Measurements from ENCODE around the gene ATF7IP2.
"Not testable (repeated sequence)": the region's sequence is repeated elsewhere in the genome, so short reads cannot be mapped to it uniquely, and the experiment has no call there.

Gene ATF7IP2

GRCh38 chr16:10421596-10421995 is 35.7 kb downstream of the ATF7IP2 start:
- Histone ChIP-seq H3K4me3 (ENCODE audit: insufficient read depth, low read length, poor library complexity, severe bottlenecking) (no peak overlapping the region), H3F3A (ENCODE audit: insufficient read depth) (0 out of 2 replicates have a peak, but pooled peaks cover 5% of the 10 kb centered on the region), H2AFZ (ENCODE audit: low read depth, low read length, severe bottlenecking) (no peak overlapping the region), H4K20me1 (ENCODE audit: low read depth, low read length) (no peaks in the 10 kb centered on the region), H3K27me3 (ENCODE audit: low read length) (no peaks in the 10 kb centered on the region), H3K9me3 (ENCODE audit: insufficient read depth, low read length) (peaks cover 18% of the 10 kb centered on the region; the same call in 1 of the 2 replicates), H3K4me2 (ENCODE audit: low read depth, low read length, poor library complexity, severe bottlenecking) (no peak overlapping the region), H3K79me2 (ENCODE audit: insufficient read depth, low read length) (no peaks in the 10 kb centered on the region), H3K9ac (ENCODE audit: low read length) (no peak overlapping the region), H3K27ac (ENCODE audit: low read depth, low read length) (no peak overlapping the region), H3K9me2 (replicated peaks; ENCODE audit: insufficient read depth, low read length) (no peaks in the 10 kb centered on the region), H3K36me3 (ENCODE audit: low read length) (peaks cover 11% of the 10 kb centered on the region; the same call in 1 of the 2 replicates)
- TF ChIP-seq CTCF (IDR thresholded peaks at IDR 0.05; ENCODE audit: insufficient read depth, low read length, poor library complexity, severe bottlenecking) (no peak), EZH2phosphoT487 (conservative IDR thresholded peaks at IDR 0.05; ENCODE audit: low read length) (no peak)

GRCh38 chr16:10428433-10429168 is 42.7 kb downstream of the ATF7IP2 start:
- H3K9me2 ChIP-seq (replicated peaks; ENCODE audit: insufficient read depth, low read length), result no peaks in the 10 kb centered on the region
- no peaks in the 10 kb centered on the region for H3K9me3 ChIP-seq (ENCODE audit: insufficient read depth, low read length)
- no peaks in the 10 kb centered on the region for H3K27me3 ChIP-seq (ENCODE audit: low read length)
- H3K79me2 ChIP-seq (ENCODE audit: insufficient read depth, low read length), result no peaks in the 10 kb centered on the region
- H3K9ac ChIP-seq (ENCODE audit: low read length), result no peak overlapping the region
- peaks cover 10% of the 10 kb centered on the region; the same call in 1 of the 2 replicates for H3K36me3 ChIP-seq (ENCODE audit: low read length)
- H3F3A ChIP-seq (ENCODE audit: insufficient read depth), result 0 out of 2 replicates have a peak, but pooled peaks cover 5% of the 10 kb centered on the region
- TF ChIP-seq EZH2phosphoT487 (conservative IDR thresholded peaks at IDR 0.05; ENCODE audit: low read length), result no peak
- no peak for TF ChIP-seq CTCF (IDR thresholded peaks at IDR 0.05; ENCODE audit: insufficient read depth, low read length, poor library complexity, severe bottlenecking)
- H4K20me1 ChIP-seq (ENCODE audit: low read depth, low read length), result no peaks in the 10 kb centered on the region
- H3K27ac ChIP-seq (ENCODE audit: low read depth, low read length), result no peak overlapping the region
- no peak overlapping the region for H3K4me3 ChIP-seq (ENCODE audit: insufficient read depth, low read length, poor library complexity, severe bottlenecking)
- no peak overlapping the region for H3K4me2 ChIP-seq (ENCODE audit: low read depth, low read length, poor library complexity, severe bottlenecking)
- no peak overlapping the region for H2AFZ ChIP-seq (ENCODE audit: low read depth, low read length, severe bottlenecking)

- H3K27ac ChIP-seq (ENCODE audit: low read depth, low read length); H3K9me3 ChIP-seq (ENCODE audit: insufficient read depth, low read length); H3K27me3 ChIP-seq (ENCODE audit: low read length); H3K79me2 ChIP-seq (ENCODE audit: insufficient read depth, low read length); H3F3A ChIP-seq (ENCODE audit: insufficient read depth); H3K4me2 ChIP-seq (ENCODE audit: low read depth, low read length, poor library complexity, severe bottlenecking); H3K4me3 ChIP-seq (ENCODE audit: insufficient read depth, low read length, poor library complexity, severe bottlenecking); H4K20me1 ChIP-seq (ENCODE audit: low read depth, low read length); H3K36me3 ChIP-seq (ENCODE audit: low read length); H3K9ac ChIP-seq (ENCODE audit: low read length); H2AFZ ChIP-seq (ENCODE audit: low read depth, low read length, severe bottlenecking); H3K9me2 ChIP-seq (replicated peaks; ENCODE audit: insufficient read depth, low read length): not testable (repeated sequence)
Observed at GRCh38 chr16:10429299-10429969, 43.6 kb downstream of the ATF7IP2 start.

- Histone ChIP-seq H3K9ac (ENCODE audit: low read length) (no peak overlapping the region), H3K27ac (ENCODE audit: low read depth, low read length) (no peak overlapping the region), H3K79me2 (ENCODE audit: insufficient read depth, low read length) (no peaks in the 10 kb centered on the region), H3K4me2 (ENCODE audit: low read depth, low read length, poor library complexity, severe bottlenecking) (no peak overlapping the region), H3F3A (ENCODE audit: insufficient read depth) (no peaks in the 10 kb centered on the region), H2AFZ (ENCODE audit: low read depth, low read length, severe bottlenecking) (no peak overlapping the region), H4K20me1 (ENCODE audit: low read depth, low read length) (no peaks in the 10 kb centered on the region), H3K9me3 (ENCODE audit: insufficient read depth, low read length) (peaks cover 18% of the 10 kb centered on the region), H3K27me3 (ENCODE audit: low read length) (no peaks in the 10 kb centered on the region), H3K4me3 (ENCODE audit: insufficient read depth, low read length, poor library complexity, severe bottlenecking) (no peak overlapping the region), H3K36me3 (ENCODE audit: low read length) (peaks cover 53% of the 10 kb centered on the region), H3K9me2 (replicated peaks; ENCODE audit: insufficient read depth, low read length) (no peaks in the 10 kb centered on the region)
- TF ChIP-seq CTCF (IDR thresholded peaks at IDR 0.05; ENCODE audit: insufficient read depth, low read length, poor library complexity, severe bottlenecking), result no peak
- no peak for TF ChIP-seq EZH2phosphoT487 (conservative IDR thresholded peaks at IDR 0.05; ENCODE audit: low read length)
Observed at GRCh38 chr16:10441726-10442125, 55.9 kb downstream of the ATF7IP2 start.

All from SU-DHL-6 (cell line).